GM23338 (cell line): ENCODE results near the gene NELFA. TPM values are rescaled to one million over a fixed set of nuclear protein-coding genes. Genes with fewer than 3 reads are reported as not detected.

Experiments used
- ATAC-seq: fragments of 200-7000 bp; cut with Tn5 transposase; 3 replicates; pipeline ENCODE4 v1.9.1; 2020
- DNase-seq: peaks from one replicate; pipeline ENCODE4 v3.0.0-alpha.2; 2015; ENCODE audit warnings: low spot score
- H2AFZ ChIP-seq: fragments of 200-600 bp; sonication (generic); 2 replicates; pipeline ENCODE4 v1.8.0; 2016; ENCODE audit warnings: antibody characterized with exemption, mild to moderate bottlenecking, moderate library complexity
- H3F3A ChIP-seq: fragments of 200-600 bp; sonication (generic); replicated peaks from 2 replicates; pipeline ENCODE4 v1.8.0; 2017; ENCODE audit warnings: antibody characterized with exemption, mixed run types, low read depth
- H3K27ac ChIP-seq: fragments of 200-600 bp; sonication (generic); 2 replicates; pipeline ENCODE4 v1.6.1; 2016; ENCODE audit warnings: low read depth
- H3K27me3 ChIP-seq: fragments of 200-600 bp; sonication (generic); 2 replicates; pipeline ENCODE4 v1.8.0; 2016; ENCODE audit warnings: mild to moderate bottlenecking, mixed run types, moderate library complexity; ENCODE audit not compliant: insufficient read depth
- H3K36me3 ChIP-seq: fragments of 200-600 bp; sonication (generic); 2 replicates; pipeline ENCODE4 v1.8.0; 2016; ENCODE audit warnings: mild to moderate bottlenecking; ENCODE audit not compliant: insufficient read depth
- H3K4me1 ChIP-seq: fragments of 200-600 bp; sonication (generic); 2 replicates; pipeline ENCODE4 v1.8.0; 2016; ENCODE audit warnings: mild to moderate bottlenecking, moderate library complexity; ENCODE audit not compliant: insufficient read depth
- H3K4me2 ChIP-seq: fragments of 200-600 bp; sonication (generic); 2 replicates; pipeline ENCODE4 v1.7.1; 2017; ENCODE audit warnings: mixed run types
- H3K4me3 ChIP-seq: fragments of 200-600 bp; sonication (generic); 2 replicates; pipeline ENCODE4 v1.6.1; 2016; ENCODE audit warnings: mixed run types
- H3K79me2 ChIP-seq: fragments of 200-600 bp; sonication (generic); replicated peaks from 2 replicates; pipeline ENCODE4 v1.8.0; 2017; ENCODE audit warnings: mild to moderate bottlenecking; ENCODE audit not compliant: insufficient read depth
- H3K9me2 ChIP-seq: fragments of 200-600 bp; sonication (generic); 2 replicates; pipeline ENCODE4 v1.8.0; 2017; ENCODE audit not compliant: insufficient read depth
- H4K20me1 ChIP-seq: fragments of 200-600 bp; sonication (generic); replicated peaks from 2 replicates; pipeline ENCODE4 v1.8.0; 2017; ENCODE audit warnings: mild to moderate bottlenecking; ENCODE audit not compliant: insufficient read depth
- H3K27ac Mint-ChIP-seq: 2 replicates; pipeline ENCODE4 v1.8.0; 2020; ENCODE audit warnings: inconsistent platforms, mild to moderate bottlenecking, moderate library complexity, mixed read lengths
- H3K27me3 Mint-ChIP-seq: 3 replicates; pipeline ENCODE4 v1.8.0; 2022; ENCODE audit warnings: low read depth, mild to moderate bottlenecking, moderate library complexity, mixed read lengths, inconsistent platforms; ENCODE audit not compliant: insufficient read depth, poor library complexity
- H3K36me3 Mint-ChIP-seq: 3 replicates; pipeline ENCODE4 v1.8.0; 2021; ENCODE audit warnings: low read depth, mild to moderate bottlenecking, inconsistent platforms, moderate library complexity, mixed read lengths
- H3K4me1 Mint-ChIP-seq: 3 replicates; pipeline ENCODE4 v1.8.0; 2020; ENCODE audit warnings: mild to moderate bottlenecking, inconsistent platforms, mixed read lengths
- H3K4me3 Mint-ChIP-seq: 3 replicates; pipeline ENCODE4 v1.8.0; 2021; ENCODE audit warnings: moderate library complexity, mild to moderate bottlenecking, inconsistent platforms, mixed read lengths
- H3K9me3 Mint-ChIP-seq: 3 replicates; pipeline ENCODE4 v1.8.0; 2020; ENCODE audit warnings: moderate library complexity, mild to moderate bottlenecking, inconsistent platforms, mixed read lengths
- CREB1 ChIP-seq: fragments of 250-450 bp; sonication (Bioruptor Pico); IDR thresholded peaks from 2 replicates; pipeline ENCODE4 v1.5.0; 2020; ENCODE audit warnings: low read depth, mild to moderate bottlenecking, moderate library complexity
- CTCF ChIP-seq, 2 experiments: fragments of 200-600 bp in 1 of 2; sonication (generic) in 1 of 2; conservative IDR thresholded peaks; 2 replicates each; pipeline versions ENCODE4 v1.5.1 to v1.6.1; 2016 to 2017; ENCODE audit warnings: antibody characterized with exemption in 2 of 2, low read depth in 2 of 2, mild to moderate bottlenecking in 2 of 2, moderate library complexity in 1 of 2
- EZH2 ChIP-seq: fragments of 200-600 bp; sonication (generic); IDR thresholded peaks from one replicate; pipeline ENCODE4 v1.8.0; 2017; ENCODE audit warnings: antibody characterized with exemption, mild to moderate bottlenecking, low read depth; ENCODE audit not compliant: unreplicated experiment
- JUNB ChIP-seq: IDR thresholded peaks from one replicate; pipeline ENCODE4 v1.6.1; 2016; ENCODE audit warnings: antibody characterized with exemption; ENCODE audit not compliant: unreplicated experiment
- NANOG ChIP-seq: IDR thresholded peaks from 2 replicates; pipeline ENCODE4 v1.6.1; 2016; ENCODE audit warnings: antibody characterized with exemption, borderline replicate concordance
- REST ChIP-seq: IDR thresholded peaks from one replicate; pipeline ENCODE4 v1.6.1; 2018; ENCODE audit warnings: antibody characterized with exemption; ENCODE audit not compliant: unreplicated experiment
- STAT1 ChIP-seq: IDR thresholded peaks from one replicate; pipeline ENCODE4 v1.6.1; 2016; ENCODE audit warnings: antibody characterized with exemption; ENCODE audit not compliant: unreplicated experiment
- ZNF114 ChIP-seq: fragments of 250-450 bp; sonication (Bioruptor Pico); IDR thresholded peaks from 2 replicates; pipeline ENCODE4 v1.5.0; 2020; ENCODE audit warnings: mild to moderate bottlenecking, moderate library complexity
- ZNF331 ChIP-seq: fragments of 250-450 bp; sonication (Bioruptor Pico); IDR thresholded peaks from 2 replicates; pipeline ENCODE4 v1.5.0; 2020; ENCODE audit warnings: low read depth, mild to moderate bottlenecking, moderate library complexity
- polyA plus RNA-seq: library from polyadenylated mRNA; unstranded; fragments of >200 nt; fragmentation: Nextera tagmentation; extraction: Ambion mirVana; gene quantifications from 2 replicates; pipeline ENCODE4 v1.2.1, GENCODE V29; 2016
- total RNA-seq: library from RNA; depleted of rRNA; stranded (reverse); fragments of >200 nt; shearing (Covaris generic); gene quantifications from 2 replicates; pipeline ENCODE4 v1.2.3, GENCODE V29; 2014
- TF ChIP-seq, protein P1 (sequence below): fragments of 250-450 bp; sonication (Bioruptor Pico); IDR thresholded peaks from 2 replicates; pipeline ENCODE4 v1.5.0; 2020; ENCODE audit warnings: mild to moderate bottlenecking, moderate library complexity

Gene NELFA
- total and polyA plus RNA-seq, 2 experiments from 2014 or later: 62.8 to 63.3 TPM

- TF ChIP-seq CREB1: no peak
- TF ChIP-seq ZNF114 (CRISPR knock-in tag): no peak
- TF ChIP-seq REST: no peak
Observed at GRCh38 chr4:2049811-2050210, 41.0 kb upstream of the NELFA start (continued).

DNA sequence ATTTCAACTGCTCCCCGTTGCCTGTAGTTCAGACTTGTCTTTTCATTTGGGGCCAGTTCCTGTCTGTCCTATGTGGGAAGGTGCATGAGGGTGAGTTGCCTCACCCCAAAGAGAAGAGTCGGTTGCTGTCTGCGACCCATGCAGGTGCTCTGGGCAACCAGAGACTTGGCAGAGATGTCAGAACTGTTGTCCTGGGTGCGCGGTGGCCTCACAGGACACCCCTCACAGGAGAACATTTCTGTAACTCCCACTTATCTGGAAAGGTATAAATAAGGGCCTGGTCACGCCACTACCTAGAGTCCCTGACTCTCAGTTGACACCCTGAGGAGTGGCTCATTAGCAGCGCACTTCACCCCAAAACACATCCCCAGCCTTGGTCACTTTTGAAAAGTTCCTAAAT is 40.6 kb upstream of the NELFA start:
- no peak overlapping the region for H3K27ac ChIP-seq
- ATAC-seq: no peak
- no peak overlapping the region for H3K27ac Mint-ChIP-seq
- H3K4me2 ChIP-seq: no peak overlapping the region
- H2AFZ ChIP-seq: no peak overlapping the region
- no peaks in the 10 kb centered on the region for H3K9me3 Mint-ChIP-seq
- H4K20me1 ChIP-seq: no peaks in the 10 kb centered on the region; the same call in 1 of the 2 replicates
- H3K9me2 ChIP-seq: no peaks in the 10 kb centered on the region
- peaks cover 9% of the 10 kb centered on the region; the same call in 1 of the 2 replicates for H3K4me1 ChIP-seq
- peaks cover 37% of the 10 kb centered on the region for H3K27me3 ChIP-seq
- no peak overlapping the region for H3K4me3 ChIP-seq
- DNase-seq: no peak
- no peaks in the 10 kb centered on the region for H3F3A ChIP-seq
- no peaks in the 10 kb centered on the region for H3K36me3 Mint-ChIP-seq
- no peaks in the 10 kb centered on the region for H3K79me2 ChIP-seq
- H3K27me3 Mint-ChIP-seq: peaks cover 3% of the 10 kb centered on the region
- no peaks in the 10 kb centered on the region; the same call in 1 of the 2 replicates for H3K36me3 ChIP-seq
- H3K4me3 Mint-ChIP-seq: no peak overlapping the region
- H3K4me1 Mint-ChIP-seq: peaks cover 10% of the 10 kb centered on the region
- no peak for TF ChIP-seq STAT1
- no peak for TF ChIP-seq NANOG
- TF ChIP-seq REST: no peak
- TF ChIP-seq EZH2: no peak
- TF ChIP-seq CTCF (conservative IDR thresholded peaks at IDR 0.05; ENCODE audit: low read depth in 2 of 2): no peak
- TF ChIP-seq, protein P1, sequence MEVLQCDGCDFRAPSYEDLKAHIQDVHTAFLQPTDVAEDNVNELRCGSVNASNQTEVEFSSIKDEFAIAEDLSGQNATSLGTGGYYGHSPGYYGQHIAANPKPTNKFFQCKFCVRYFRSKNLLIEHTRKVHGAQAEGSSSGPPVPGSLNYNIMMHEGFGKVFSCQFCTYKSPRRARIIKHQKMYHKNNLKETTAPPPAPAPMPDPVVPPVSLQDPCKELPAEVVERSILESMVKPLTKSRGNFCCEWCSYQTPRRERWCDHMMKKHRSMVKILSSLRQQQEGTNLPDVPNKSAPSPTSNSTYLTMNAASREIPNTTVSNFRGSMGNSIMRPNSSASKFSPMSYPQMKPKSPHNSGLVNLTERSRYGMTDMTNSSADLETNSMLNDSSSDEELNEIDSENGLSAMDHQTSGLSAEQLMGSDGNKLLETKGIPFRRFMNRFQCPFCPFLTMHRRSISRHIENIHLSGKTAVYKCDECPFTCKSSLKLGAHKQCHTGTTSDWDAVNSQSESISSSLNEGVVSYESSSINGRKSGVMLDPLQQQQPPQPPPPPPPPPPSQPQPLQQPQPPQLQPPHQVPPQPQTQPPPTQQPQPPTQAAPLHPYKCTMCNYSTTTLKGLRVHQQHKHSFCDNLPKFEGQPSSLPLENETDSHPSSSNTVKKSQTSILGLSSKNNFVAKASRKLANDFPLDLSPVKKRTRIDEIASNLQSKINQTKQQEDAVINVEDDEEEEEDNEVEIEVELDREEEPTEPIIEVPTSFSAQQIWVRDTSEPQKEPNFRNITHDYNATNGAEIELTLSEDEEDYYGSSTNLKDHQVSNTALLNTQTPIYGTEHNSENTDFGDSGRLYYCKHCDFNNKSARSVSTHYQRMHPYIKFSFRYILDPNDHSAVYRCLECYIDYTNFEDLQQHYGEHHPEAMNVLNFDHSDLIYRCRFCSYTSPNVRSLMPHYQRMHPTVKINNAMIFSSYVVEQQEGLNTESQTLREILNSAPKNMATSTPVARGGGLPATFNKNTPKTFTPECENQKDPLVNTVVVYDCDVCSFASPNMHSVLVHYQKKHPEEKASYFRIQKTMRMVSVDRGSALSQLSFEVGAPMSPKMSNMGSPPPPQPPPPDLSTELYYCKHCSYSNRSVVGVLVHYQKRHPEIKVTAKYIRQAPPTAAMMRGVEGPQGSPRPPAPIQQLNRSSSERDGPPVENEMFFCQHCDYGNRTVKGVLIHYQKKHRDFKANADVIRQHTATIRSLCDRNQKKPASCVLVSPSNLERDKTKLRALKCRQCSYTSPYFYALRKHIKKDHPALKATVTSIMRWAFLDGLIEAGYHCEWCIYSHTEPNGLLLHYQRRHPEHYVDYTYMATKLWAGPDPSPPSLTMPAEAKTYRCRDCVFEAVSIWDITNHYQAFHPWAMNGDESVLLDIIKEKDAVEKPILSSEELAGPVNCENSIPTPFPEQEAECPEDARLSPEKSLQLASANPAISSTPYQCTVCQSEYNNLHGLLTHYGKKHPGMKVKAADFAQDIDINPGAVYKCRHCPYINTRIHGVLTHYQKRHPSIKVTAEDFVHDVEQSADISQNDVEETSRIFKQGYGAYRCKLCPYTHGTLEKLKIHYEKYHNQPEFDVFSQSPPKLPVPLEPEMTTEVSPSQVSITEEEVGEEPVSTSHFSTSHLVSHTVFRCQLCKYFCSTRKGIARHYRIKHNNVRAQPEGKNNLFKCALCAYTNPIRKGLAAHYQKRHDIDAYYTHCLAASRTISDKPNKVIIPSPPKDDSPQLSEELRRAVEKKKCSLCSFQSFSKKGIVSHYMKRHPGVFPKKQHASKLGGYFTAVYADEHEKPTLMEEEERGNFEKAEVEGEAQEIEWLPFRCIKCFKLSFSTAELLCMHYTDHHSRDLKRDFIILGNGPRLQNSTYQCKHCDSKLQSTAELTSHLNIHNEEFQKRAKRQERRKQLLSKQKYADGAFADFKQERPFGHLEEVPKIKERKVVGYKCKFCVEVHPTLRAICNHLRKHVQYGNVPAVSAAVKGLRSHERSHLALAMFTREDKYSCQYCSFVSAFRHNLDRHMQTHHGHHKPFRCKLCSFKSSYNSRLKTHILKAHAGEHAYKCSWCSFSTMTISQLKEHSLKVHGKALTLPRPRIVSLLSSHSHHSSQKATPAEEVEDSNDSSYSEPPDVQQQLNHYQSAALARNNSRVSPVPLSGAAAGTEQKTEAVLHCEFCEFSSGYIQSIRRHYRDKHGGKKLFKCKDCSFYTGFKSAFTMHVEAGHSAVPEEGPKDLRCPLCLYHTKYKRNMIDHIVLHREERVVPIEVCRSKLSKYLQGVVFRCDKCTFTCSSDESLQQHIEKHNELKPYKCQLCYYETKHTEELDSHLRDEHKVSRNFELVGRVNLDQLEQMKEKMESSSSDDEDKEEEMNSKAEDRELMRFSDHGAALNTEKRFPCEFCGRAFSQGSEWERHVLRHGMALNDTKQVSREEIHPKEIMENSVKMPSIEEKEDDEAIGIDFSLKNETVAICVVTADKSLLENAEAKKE (CRISPR knock-in tag): no peak
- no peak for TF ChIP-seq ZNF331 (CRISPR knock-in tag)
- no peak for TF ChIP-seq ZNF114 (CRISPR knock-in tag)
- no peak for TF ChIP-seq JUNB
